Cardiac muscle cell (in vitro differentiated cells and primary cell): ENCODE measurements around the gene TMEM167A. TPM values are rescaled to one million over a fixed set of nuclear protein-coding genes. Genes with fewer than 3 reads are reported as not detected.

Experiments
- DNase-seq, 2 donors: peaks; one replicate each; pipeline versions ENCODE4 v3.0.0 to v3.0.0-alpha.2; 2010 to 2017; ENCODE audit warnings: low read depth in 1 of 2, low spot score in 1 of 2
- H3K27ac ChIP-seq: fragments of 200-600 bp; sonication (generic); 2 replicates; pipeline ENCODE4 v1.5.1; 2016
- H3K27me3 ChIP-seq: fragments of 200-600 bp; sonication (generic); 2 replicates; pipeline ENCODE4 v1.6.0; 2016; ENCODE audit warnings: control low read depth
- H3K36me3 ChIP-seq: fragments of 200-600 bp; sonication (generic); 2 replicates; pipeline ENCODE4 v1.5.1; 2016; ENCODE audit warnings: control low read depth
- H3K4me1 ChIP-seq: fragments of 200-600 bp; sonication (generic); 2 replicates; pipeline ENCODE4 v1.8.1; 2017; ENCODE audit warnings: low read depth, mild to moderate bottlenecking, mixed run types
- H3K4me3 ChIP-seq: fragments of 200-600 bp; sonication (generic); 2 replicates; pipeline ENCODE4 v1.5.1; 2016; ENCODE audit warnings: mild to moderate bottlenecking
- H3K9me3 ChIP-seq: fragments of 200-600 bp; sonication (generic); 2 replicates; pipeline ENCODE4 v1.5.1; 2017; ENCODE audit warnings: low read depth, mild to moderate bottlenecking, control low read depth
- CTCF ChIP-seq: IDR thresholded peaks from 2 replicates; pipeline ENCODE4 v1.5.1; 2012; ENCODE audit warnings: low read depth, mild to moderate bottlenecking, low read length
- polyA plus RNA-seq: library from polyadenylated mRNA; unstranded; fragments of >200 nt; fragmentation: Nextera tagmentation; extraction: Ambion mirVana; gene quantifications from 2 replicates; pipeline ENCODE4 v1.2.1, GENCODE V29; 2016
- total RNA-seq: library from RNA; depleted of rRNA; stranded (reverse); fragments of >200 nt; gene quantifications from 2 replicates; pipeline ENCODE4 v1.2.3, GENCODE V29; 2016

Gene TMEM167A
- total and polyA plus RNA-seq, 2 experiments from 2014 or later = 55.8 to 105 TPM

- no peak for TF ChIP-seq CTCF
- no peaks in the 10 kb centered on the region for H3K9me3 ChIP-seq
These were observed 65.2 kb downstream of the TMEM167A start for GRCh38 chr5:83011985-83012384.

GRCh38 chr5:83009408-83009807, 67.8 kb downstream of the TMEM167A start:
- Histone ChIP-seq H3K4me3 (no peak overlapping the region), H3K9me3 (no peaks in the 10 kb centered on the region), H3K4me1 (no peaks in the 10 kb centered on the region), H3K27me3 (no peaks in the 10 kb centered on the region), H3K36me3 (no peaks in the 10 kb centered on the region), H3K27ac (no peak overlapping the region)
- no peak for DNase-seq
- no peak for TF ChIP-seq CTCF

More at GRCh38 chr5:83011985-83012384, 65.2 kb downstream of the TMEM167A start:
- no peaks in the 10 kb centered on the region for H3K36me3 ChIP-seq
- H3K4me1 ChIP-seq = peaks cover 5% of the 10 kb centered on the region
- H3K27me3 ChIP-seq = no peaks in the 10 kb centered on the region
- no peak for DNase-seq
- H3K27ac ChIP-seq = no peak overlapping the region
- H3K4me3 ChIP-seq = no peak overlapping the region

- Histone ChIP-seq H3K27me3 (no peaks in the 10 kb centered on the region), H3K9me3 (no peaks in the 10 kb centered on the region), H3K4me1 (no peaks in the 10 kb centered on the region), H3K27ac (no peak overlapping the region), H3K4me3 (no peak overlapping the region), H3K36me3 (no peaks in the 10 kb centered on the region)
- TF ChIP-seq CTCF = no peak
- DNase-seq = no peak
These were observed 69.4 kb downstream of the TMEM167A start for GRCh38 chr5:83007755-83008154.

GRCh38 chr5:83006683-83007283, 70.4 kb downstream of the TMEM167A start:
- no peak overlapping the region for H3K27ac ChIP-seq
- H3K4me3 ChIP-seq = no peak overlapping the region
- no peaks in the 10 kb centered on the region for H3K9me3 ChIP-seq
- no peaks in the 10 kb centered on the region for H3K4me1 ChIP-seq
- H3K27me3 ChIP-seq = no peaks in the 10 kb centered on the region
- H3K36me3 ChIP-seq = no peaks in the 10 kb centered on the region
- TF ChIP-seq CTCF = no peak
- DNase-seq = no peak

- H3K4me3 ChIP-seq = no peak overlapping the region
- H3K27ac ChIP-seq = no peak overlapping the region
- H3K9me3 ChIP-seq = no peaks in the 10 kb centered on the region
- H3K36me3 ChIP-seq = no peaks in the 10 kb centered on the region
- DNase-seq = peak in 1 of 2 donors; percentile 11
- no peak for TF ChIP-seq CTCF
- no peaks in the 10 kb centered on the region for H3K4me1 ChIP-seq
- no peaks in the 10 kb centered on the region for H3K27me3 ChIP-seq
These were observed 73.4 kb downstream of the TMEM167A start for GRCh38 chr5:83003791-83004190.

Other genes starting within 250 kb of the TMEM167A start
- gene XRCC4, start 153 bp upstream of the TMEM167A start, total RNA-seq = 9.7 and 10.1 TPM in 2 replicates
- 19.2 and 19.7 TPM in 2 replicates for gene XRCC4, start 153 bp upstream of the TMEM167A start, polyA plus RNA-seq